ENCODE data around the gene CELF4.

- TF ChIP-seq TAF1 (IDR thresholded peaks at IDR 0.05; ENCODE audit: low read depth, low read length) (no peak), POLR2A (IDR thresholded peaks at IDR 0.05; ENCODE audit: low read depth, low read length) (no peak), POLR2AphosphoS5 (IDR thresholded peaks at IDR 0.05; ENCODE audit: low read depth, low read length) (no peak), SPI1 (IDR thresholded peaks at IDR 0.05; ENCODE audit: low read depth, low read length) (no peak)
Observed at GRCh38 chr18:37471637-37472036, 94.0 kb downstream of the CELF4 start.

Measured in GM12891 (cell line).